Activated naive CD4-positive, alpha-beta T cell treated with anti-CD3 and anti-CD28 coated beads for 36 hours (primary cell): ENCODE results near the gene SLC7A8. TPM values are rescaled to one million over a fixed set of nuclear protein-coding genes. Genes with fewer than 3 reads are reported as not detected.

Experiments
- CTCF ChIA-PET: fragments of 350-600 bp; sonication (Branson Sonifier 250); formaldehyde crosslinking; loops from one replicate; lab custom pipeline; 2021; ENCODE audit warnings: antibody characterized with exemption; lab: Charles Lee
- DNase-seq: peaks from one replicate; pipeline ENCODE4 v3.0.0-alpha.2; 2020
- H3K27ac Mint-ChIP-seq: one replicate; pipeline ENCODE4 v1.8.0; 2021; ENCODE audit warnings: mild to moderate bottlenecking, mixed read lengths
- H3K27me3 Mint-ChIP-seq: one replicate; pipeline ENCODE4 v1.8.0; 2021; ENCODE audit warnings: low read depth, mixed read lengths
- H3K36me3 Mint-ChIP-seq: one replicate; pipeline ENCODE4 v1.8.0; 2021; ENCODE audit warnings: low read depth, mixed read lengths
- H3K4me1 Mint-ChIP-seq: one replicate; pipeline ENCODE4 v1.8.0; 2021; ENCODE audit warnings: low read depth, mixed read lengths
- H3K4me3 Mint-ChIP-seq: one replicate; pipeline ENCODE4 v1.8.0; 2021; ENCODE audit warnings: mild to moderate bottlenecking, moderate library complexity, mixed read lengths
- H3K9me3 Mint-ChIP-seq: one replicate; pipeline ENCODE4 v1.8.0; 2021; ENCODE audit warnings: mixed read lengths
- intact Hi-C: fragments of 100-400 bp; cut with micrococcal nuclease; formaldehyde crosslinking; loops from one replicate; pipeline ENCODE4 v1.15.1; 2023
- total RNA-seq, 2 experiments: library from RNA; stranded (reverse); gene quantifications; one replicate each; pipeline ENCODE4 v1.2.3, GENCODE V29; 2021

SLC7A8 gene
- total RNA-seq, 2 experiments from 2014 or later: 0.79 to 1.1 TPM

DNA sequence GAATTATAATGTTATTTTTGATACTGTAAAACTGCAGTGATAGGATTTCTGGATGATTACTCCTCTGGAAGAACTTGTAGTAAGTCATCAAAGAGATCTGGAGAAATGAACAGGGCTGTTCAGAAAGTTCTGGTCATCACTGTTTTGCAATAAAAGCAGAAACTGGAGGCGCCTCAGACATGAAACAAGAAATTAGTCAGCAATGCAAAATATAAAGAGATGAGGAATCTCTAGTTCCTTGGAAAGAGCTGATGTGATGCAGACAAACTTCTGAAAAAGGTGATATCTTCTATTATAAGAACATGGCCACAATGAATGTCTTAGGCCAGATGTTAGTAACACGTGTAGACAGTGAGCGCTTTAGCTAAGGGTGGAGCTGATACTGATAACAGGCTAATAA is 98.0 kb downstream of the SLC7A8 start:
- Mint-ChIP-seq H3K4me1 (peaks cover 44% of the 10 kb centered on the region), H3K27me3 (no peaks in the 10 kb centered on the region), H3K9me3 (no peaks in the 10 kb centered on the region), H3K36me3 (peaks cover 39% of the 10 kb centered on the region), H3K4me3 (no peak overlapping the region), H3K27ac (peak overlapping the region; percentile 48)
- intact Hi-C loops: no loop called here
- CTCF ChIA-PET: interaction anchor here (0.7 to 2.2 kb wide), 4 partner anchors 9 to 99 kb away, joined by 4 to 14 read pairs (median 6); partner anchors contain the start of genes ACIN1 and C14orf119
- no peak for DNase-seq

GRCh38 chr14:23080474-23080873 is 103.0 kb downstream of the SLC7A8 start:
- CTCF ChIA-PET: interaction anchor here (0.6 to 2.7 kb wide), 7 partner anchors 8 to 94 kb away, joined by 3 to 11 read pairs (median 3); partner anchors contain the start of genes ACIN1 and PSMB11
- Mint-ChIP-seq H3K27ac (peak overlapping the region; percentile 3), H3K27me3 (no peaks in the 10 kb centered on the region), H3K4me1 (peaks cover 10% of the 10 kb centered on the region), H3K36me3 (peaks cover 38% of the 10 kb centered on the region), H3K4me3 (no peak overlapping the region), H3K9me3 (no peaks in the 10 kb centered on the region)
- DNase-seq: no peak
- intact Hi-C loops: no loop called here

GRCh38 chr14:23079716-23080115 is 103.7 kb downstream of the SLC7A8 start:
- H3K9me3 Mint-ChIP-seq: no peaks in the 10 kb centered on the region
- no peak overlapping the region for H3K4me3 Mint-ChIP-seq
- no peak overlapping the region for H3K27ac Mint-ChIP-seq
- CTCF ChIA-PET: interaction anchor here (1.5 to 2.7 kb wide), 3 partner anchors 11 to 93 kb away, joined by 4 to 11 read pairs (median 7); no protein-coding TSS in a partner anchor
- H3K4me1 Mint-ChIP-seq: peaks cover 3% of the 10 kb centered on the region
- intact Hi-C loops: no loop called here
- H3K27me3 Mint-ChIP-seq: no peaks in the 10 kb centered on the region
- H3K36me3 Mint-ChIP-seq: peaks cover 37% of the 10 kb centered on the region
- DNase-seq: no peak

DNA sequence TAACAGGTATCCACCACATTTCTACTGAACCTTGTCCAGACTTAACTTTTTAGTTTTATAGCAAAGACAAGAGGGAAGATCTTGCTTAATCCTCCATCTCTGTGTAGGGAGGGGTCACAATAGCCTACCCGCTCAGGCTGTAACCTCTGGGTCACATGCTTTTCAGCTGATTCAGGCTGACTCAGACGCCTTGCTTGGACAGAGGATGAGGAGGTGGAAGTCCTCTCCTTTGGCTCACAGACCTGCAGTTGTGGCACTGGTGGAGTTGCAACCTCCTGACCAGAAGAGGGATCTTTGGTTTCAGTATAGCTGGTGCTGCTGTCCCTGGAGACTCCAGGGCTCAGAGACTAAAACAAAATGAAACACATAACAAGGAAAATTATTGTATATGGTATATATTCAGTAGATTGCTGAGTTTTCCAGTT is 104.8 kb downstream of the SLC7A8 start:
- intact Hi-C loops: no loop called here
- peaks cover 33% of the 10 kb centered on the region for H3K36me3 Mint-ChIP-seq
- no peaks in the 10 kb centered on the region for H3K4me1 Mint-ChIP-seq
- CTCF ChIA-PET: interaction anchor here (0.7 to 3.7 kb wide), 8 partner anchors 13 to 909 kb away, joined by 3 to 45 read pairs (median 24); partner anchors contain the start of genes ACIN1, C14orf119 and CEBPE
- H3K4me3 Mint-ChIP-seq: no peak overlapping the region
- no peak for DNase-seq
- no peaks in the 10 kb centered on the region for H3K9me3 Mint-ChIP-seq
- H3K27me3 Mint-ChIP-seq: no peaks in the 10 kb centered on the region
- H3K27ac Mint-ChIP-seq: no peak overlapping the region

DNA sequence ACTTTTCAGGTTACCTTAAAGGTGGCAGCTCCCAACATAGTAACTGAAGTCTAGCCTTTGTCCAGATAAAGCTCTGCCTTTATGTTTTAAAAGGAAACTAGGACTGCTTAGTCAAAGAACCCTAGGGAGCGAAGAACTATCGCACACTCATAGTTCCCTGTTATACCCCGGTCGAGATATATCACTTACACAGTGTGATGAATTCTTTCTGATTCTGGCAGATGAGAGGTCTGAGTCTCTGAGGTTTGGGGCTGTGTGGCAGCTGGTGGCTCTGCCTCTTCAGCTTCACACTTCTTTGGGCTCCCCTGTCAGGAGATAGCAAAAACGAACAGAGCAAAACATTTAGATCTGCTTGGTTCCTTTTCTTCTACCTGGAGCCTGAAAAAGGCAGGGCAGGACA is 105.5 kb downstream of the SLC7A8 start:
- H3K9me3 Mint-ChIP-seq: no peaks in the 10 kb centered on the region
- H3K27ac Mint-ChIP-seq: peak overlapping the region; percentile 44
- H3K27me3 Mint-ChIP-seq: no peaks in the 10 kb centered on the region
- H3K4me1 Mint-ChIP-seq: no peaks in the 10 kb centered on the region
- H3K36me3 Mint-ChIP-seq: peaks cover 33% of the 10 kb centered on the region
- intact Hi-C loops: loop anchor here (1.0 kb wide), 1 partner anchor 31 kb away; no protein-coding TSS in a partner anchor
- DNase-seq: no peak
- no peak overlapping the region for H3K4me3 Mint-ChIP-seq
- CTCF ChIA-PET: interaction anchor here (0.5 to 3.7 kb wide), 20 partner anchors 9 to 302 kb away, joined by 3 to 45 read pairs (median 10); partner anchors contain the start of genes ACIN1, C14orf119, CDH24 and CEBPE

- no peak overlapping the region for H3K27ac Mint-ChIP-seq
- H3K36me3 Mint-ChIP-seq: peaks cover 38% of the 10 kb centered on the region
- H3K9me3 Mint-ChIP-seq: no peaks in the 10 kb centered on the region
- CTCF ChIA-PET: interaction anchor here (0.5 to 3.7 kb wide), 33 partner anchors 8 to 1037 kb away, joined by 3 to 45 read pairs (median 4); partner anchors contain the start of genes ACIN1, BCL2L2, C14orf119 and CDH24
- H3K27me3 Mint-ChIP-seq: no peaks in the 10 kb centered on the region
- intact Hi-C loops: loop anchor here (1.0 kb wide), 1 partner anchor 32 kb away; no protein-coding TSS in a partner anchor
- peaks cover 9% of the 10 kb centered on the region for H3K4me1 Mint-ChIP-seq
- DNase-seq: peak; percentile 37
- no peak overlapping the region for H3K4me3 Mint-ChIP-seq
Measured at GRCh38 chr14:23076785-23077408, 106.6 kb downstream of the SLC7A8 start.

Other genes starting within 250 kb of the SLC7A8 start
- gene HAUS4, start 226.6 kb downstream of the SLC7A8 start, total RNA-seq: 10 to 100 TPM; 97.1 to 97.3 TPM
- 1 to 10 TPM; 2.1 to 2.8 TPM for gene AJUBA, start 201.1 kb downstream of the SLC7A8 start, total RNA-seq
- 1 to 10 TPM; 8.3 to 9.3 TPM for gene C14orf93, start 173.5 kb downstream of the SLC7A8 start, total RNA-seq
- 100 to 1,000 TPM; 120 to 125 TPM for gene PSMB5, start 148.8 kb downstream of the SLC7A8 start, total RNA-seq
- gene PSMB11, start 141.4 kb downstream of the SLC7A8 start, total RNA-seq: not detected
- gene CDH24, start 126.1 kb downstream of the SLC7A8 start, total RNA-seq: 1 to 10 TPM; 1.3 to 1.4 TPM
- gene ACIN1, start 88.5 kb downstream of the SLC7A8 start, total RNA-seq: 100 to 1,000 TPM; 152 to 156 TPM
- 10 to 100 TPM; 39.8 to 44.2 TPM for gene C14orf119, start 88.2 kb downstream of the SLC7A8 start, total RNA-seq
- not detected for gene CIROP, start 78.7 kb downstream of the SLC7A8 start, total RNA-seq
- gene CEBPE, start 64.4 kb downstream of the SLC7A8 start, total RNA-seq: under 1 TPM; 0.37 to 0.43 TPM
- not detected for gene RNF212B, start 54.3 kb upstream of the SLC7A8 start, total RNA-seq
- gene HOMEZ, start 102.5 kb upstream of the SLC7A8 start, total RNA-seq: 1 to 10 TPM; 6.3 to 7.8 TPM
- gene PPP1R3E, start 119.2 kb upstream of the SLC7A8 start, total RNA-seq: 10 to 100 TPM; 14.7 to 15.8 TPM
- 1 to 10 TPM in 1 of 2 experiments, under 1 TPM in 1; 0.60 to 1.5 TPM for gene BCL2L2, start 123.2 kb upstream of the SLC7A8 start, total RNA-seq
- 100 to 1,000 TPM; 194 to 204 TPM for gene PABPN1, start 137.8 kb upstream of the SLC7A8 start, total RNA-seq
- 1 to 10 TPM; 3.5 to 4.8 TPM for gene SLC22A17, start 169.2 kb upstream of the SLC7A8 start, total RNA-seq
- gene EFS, start 181.5 kb upstream of the SLC7A8 start, total RNA-seq: not detected
- not detected for gene IL25, start 189.1 kb upstream of the SLC7A8 start, total RNA-seq
- gene CMTM5, start 193.4 kb upstream of the SLC7A8 start, total RNA-seq: not detected
- gene MYH6, start 224.6 kb upstream of the SLC7A8 start, total RNA-seq: not detected